Loucy (cell line): ENCODE measurements around the gene CYTH4.

Experiments used
- CTCF ChIP-seq: fragments of 200-600 bp; sonication (generic); conservative IDR thresholded peaks from 2 replicates; pipeline ENCODE4 v1.5.1; 2014; ENCODE audit warnings: mild to moderate bottlenecking, antibody characterized with exemption, low read length
- EZH2phosphoT487 ChIP-seq: fragments of 200-600 bp; IDR thresholded peaks from 2 replicates; pipeline ENCODE4 v1.6.1; 2018; ENCODE audit warnings: antibody characterized with exemption, mild to moderate bottlenecking, moderate library complexity, borderline replicate concordance

- TF ChIP-seq CTCF (no peak), EZH2phosphoT487 (no peak)
These were observed 31.3 kb downstream of the CYTH4 start for GRCh38 chr22:37313376-37314314.
